Measurements from ENCODE around the gene CBLB. TPM values are rescaled to one million over a fixed set of nuclear protein-coding genes. Genes with fewer than 3 reads are reported as not detected.
A peak's percentile ranks its signal among the peaks of the same experiment; 100 is the strongest.

CBLB gene
- total RNA-seq, 2 experiments from 2014 or later = 146 to 157 TPM

DNA sequence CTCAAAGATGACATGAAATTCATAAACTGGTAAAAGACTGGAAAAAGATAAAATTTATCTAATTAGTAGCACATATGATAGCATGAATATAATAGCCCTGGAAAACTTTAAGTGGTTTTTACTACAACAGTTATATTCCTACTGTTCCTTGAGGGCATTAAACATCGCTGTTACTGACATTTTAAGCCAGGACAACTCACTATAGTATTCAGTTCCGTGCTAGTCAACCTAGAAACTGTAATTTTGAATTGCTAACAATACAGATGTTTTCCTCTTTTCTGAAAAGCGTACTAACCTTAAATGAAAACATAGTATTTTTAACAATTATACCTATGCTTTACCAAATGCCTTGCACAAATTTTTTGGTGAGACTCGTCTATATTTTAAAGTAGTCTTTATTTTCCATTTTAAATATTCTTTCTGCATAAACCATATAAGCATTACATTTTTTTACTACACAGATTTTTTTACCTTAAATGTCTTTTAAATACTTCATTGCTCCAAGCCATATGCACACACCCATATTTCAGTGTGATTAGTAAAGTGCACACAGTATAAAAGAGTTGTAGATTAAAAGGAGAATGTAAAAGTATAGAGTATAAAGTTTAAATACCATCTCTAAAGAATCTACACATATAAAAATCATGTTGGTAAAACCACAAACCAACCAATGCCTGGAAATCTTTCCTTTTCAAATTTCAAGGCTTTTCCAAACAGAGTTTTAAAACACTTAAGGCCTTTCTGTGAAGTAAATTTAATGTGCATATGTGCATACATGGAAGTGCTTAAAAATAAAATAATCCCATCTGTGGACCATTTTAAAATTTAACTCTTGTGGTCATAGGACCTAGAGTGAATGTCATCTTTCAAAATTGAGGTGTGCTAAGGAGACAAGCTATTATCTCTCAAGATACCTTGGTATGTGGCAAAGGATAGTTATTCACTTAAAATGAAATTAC lies 20.1 kb upstream of the CBLB start:
- Mint-ChIP-seq H3K36me3 (peaks cover 9% of the 10 kb centered on the region), H3K27ac (no peak overlapping the region), H3K9me3 (peaks cover 1% of the 10 kb centered on the region), H3K27me3 (no peaks in the 10 kb centered on the region), H3K4me3 (no peak overlapping the region), H3K4me1 (peaks cover 6% of the 10 kb centered on the region)
- DNase-seq (no peak), ATAC-seq (ENCODE audit: low read depth) (no peak)
- POLR2A ChIA-PET = interaction anchor here (0.5 kb wide), 1 partner anchor 12 kb away, joined by 3 read pairs; no protein-coding TSS in a partner anchor

DNA sequence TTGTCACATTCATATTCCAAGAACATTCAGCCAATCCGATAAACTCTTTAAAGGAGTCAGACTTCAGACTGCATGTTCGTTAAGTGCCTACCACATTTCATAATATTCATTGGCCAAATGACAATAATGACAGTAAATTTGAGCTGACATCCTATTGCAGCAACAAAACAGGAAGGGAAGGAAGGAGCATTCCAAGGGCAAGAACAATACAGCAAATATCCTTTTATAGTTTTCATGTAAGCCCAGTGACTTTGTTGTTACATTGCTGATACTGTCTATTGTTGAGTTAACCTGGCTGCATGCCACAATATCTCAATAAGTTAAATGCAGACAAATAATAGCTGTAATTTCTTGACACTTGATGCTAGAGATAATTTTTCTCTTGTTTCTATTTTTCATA lies 16.4 kb upstream of the CBLB start:
- POLR2A ChIA-PET = no interaction called here
- peaks cover 1% of the 10 kb centered on the region for H3K9me3 Mint-ChIP-seq
- no peak overlapping the region for H3K27ac Mint-ChIP-seq
- H3K27me3 Mint-ChIP-seq = no peaks in the 10 kb centered on the region
- ATAC-seq (ENCODE audit: low read depth) (no peak), DNase-seq (no peak)
- peaks cover 6% of the 10 kb centered on the region for H3K4me1 Mint-ChIP-seq
- peaks cover 4% of the 10 kb centered on the region for H3K36me3 Mint-ChIP-seq
- H3K4me3 Mint-ChIP-seq = no peak overlapping the region

DNA sequence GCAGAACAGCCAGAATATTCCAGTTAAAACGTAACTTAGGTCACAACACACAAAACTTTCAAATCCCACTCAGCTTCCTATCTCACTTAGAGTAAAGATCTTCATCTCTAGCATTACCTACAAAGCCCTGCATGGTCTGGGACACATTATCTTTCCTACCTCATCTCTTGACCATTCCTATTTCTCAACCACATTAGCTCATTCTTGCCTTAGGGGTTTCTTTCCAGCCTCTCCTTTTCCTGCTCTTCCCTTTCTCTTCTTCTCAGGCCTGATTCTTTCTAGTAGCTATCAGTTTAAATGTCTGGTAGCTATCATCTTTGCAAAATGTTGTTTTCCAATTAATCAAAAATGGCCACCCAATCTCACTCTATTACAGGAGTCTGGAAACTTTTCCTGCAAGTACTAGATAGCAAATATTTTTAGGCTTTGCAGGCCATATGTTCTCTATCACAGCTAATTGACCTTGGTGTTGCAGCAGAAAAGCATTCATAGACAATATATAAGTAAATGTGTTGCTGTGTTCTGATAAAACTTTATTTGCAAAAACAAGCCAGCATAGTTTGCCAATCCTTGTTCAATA lies 15.1 kb upstream of the CBLB start:
- peak overlapping the region; percentile 9 for H3K27ac Mint-ChIP-seq
- peaks cover 1% of the 10 kb centered on the region for H3K9me3 Mint-ChIP-seq
- H3K27me3 Mint-ChIP-seq = no peaks in the 10 kb centered on the region
- H3K4me1 Mint-ChIP-seq = peaks cover 6% of the 10 kb centered on the region
- H3K36me3 Mint-ChIP-seq = peaks cover 5% of the 10 kb centered on the region
- DNase-seq (no peak), ATAC-seq (ENCODE audit: low read depth) (no peak)
- POLR2A ChIA-PET = interaction anchor here (3.1 kb wide), 1 partner anchor 15 kb away, joined by 19 read pairs; the partner anchor contains the start of gene CBLB
- peak overlapping the region; percentile 81 for H3K4me3 Mint-ChIP-seq

DNA sequence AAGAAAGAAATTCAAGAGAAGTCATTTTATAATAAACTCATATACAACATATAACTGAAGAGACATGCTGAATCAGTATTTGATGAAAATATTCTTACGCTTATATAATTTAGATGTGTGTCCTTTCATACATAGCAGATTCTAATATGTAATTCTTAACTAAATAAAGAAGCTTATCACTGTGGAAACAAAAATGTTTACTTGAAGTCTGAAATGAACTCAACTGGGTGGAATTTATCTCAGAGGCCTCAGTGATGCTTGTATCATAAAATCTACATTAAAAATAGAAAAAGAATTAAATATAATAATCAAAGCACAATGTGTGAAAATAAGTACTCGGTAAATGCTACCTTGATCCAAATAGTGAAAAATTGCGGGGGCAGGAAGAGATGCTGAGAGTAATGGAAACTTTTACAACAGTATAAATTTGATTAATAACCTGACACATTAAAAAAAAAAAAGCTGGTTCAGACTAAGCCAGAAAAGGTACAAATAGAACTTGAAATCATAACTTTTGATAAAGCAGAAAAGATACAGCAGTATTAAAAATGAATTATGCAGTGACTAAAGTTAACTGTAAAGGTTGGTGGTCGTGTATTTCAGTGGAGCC lies 12.0 kb upstream of the CBLB start:
- DNase-seq (no peak), ATAC-seq (ENCODE audit: low read depth) (no peak)
- Mint-ChIP-seq H3K27me3 (no peaks in the 10 kb centered on the region), H3K4me1 (peaks cover 26% of the 10 kb centered on the region), H3K36me3 (peaks cover 6% of the 10 kb centered on the region), H3K4me3 (no peak overlapping the region), H3K9me3 (peaks cover 2% of the 10 kb centered on the region), H3K27ac (no peak overlapping the region)
- POLR2A ChIA-PET = interaction anchor here (1.4 to 3.1 kb wide), 2 partner anchors 11 to 12 kb away, joined by 5 to 19 read pairs; partner anchors contain the start of gene CBLB

DNA sequence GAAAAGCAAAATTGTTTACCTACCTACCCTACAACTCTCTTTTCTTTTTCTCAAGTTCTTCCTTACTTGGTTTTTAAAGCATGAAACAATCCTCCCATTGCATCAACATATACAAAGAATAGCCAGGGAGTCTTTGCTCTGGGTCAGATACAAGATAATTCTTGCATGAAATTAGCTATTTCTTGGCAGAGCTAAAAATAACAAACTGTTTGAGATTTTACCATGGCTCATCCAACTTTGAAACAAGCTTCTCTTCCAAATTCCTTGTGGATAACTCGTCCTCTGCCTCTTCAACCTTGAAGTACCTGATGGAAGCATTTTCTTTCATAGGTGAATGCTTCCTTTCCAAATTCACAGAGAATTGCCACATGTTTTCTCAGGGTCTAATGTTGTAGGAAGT lies 9.2 kb upstream of the CBLB start:
- DNase-seq = no peak
- peak overlapping the region; percentile 35 for H3K4me3 Mint-ChIP-seq
- peaks cover 5% of the 10 kb centered on the region for H3K9me3 Mint-ChIP-seq
- H3K36me3 Mint-ChIP-seq = peaks cover 10% of the 10 kb centered on the region
- H3K4me1 Mint-ChIP-seq = peaks cover 26% of the 10 kb centered on the region
- no peak for ATAC-seq (ENCODE audit: low read depth)
- peak overlapping the region; percentile 65 for H3K27ac Mint-ChIP-seq
- POLR2A ChIA-PET = no interaction called here
- H3K27me3 Mint-ChIP-seq = no peaks in the 10 kb centered on the region

DNA sequence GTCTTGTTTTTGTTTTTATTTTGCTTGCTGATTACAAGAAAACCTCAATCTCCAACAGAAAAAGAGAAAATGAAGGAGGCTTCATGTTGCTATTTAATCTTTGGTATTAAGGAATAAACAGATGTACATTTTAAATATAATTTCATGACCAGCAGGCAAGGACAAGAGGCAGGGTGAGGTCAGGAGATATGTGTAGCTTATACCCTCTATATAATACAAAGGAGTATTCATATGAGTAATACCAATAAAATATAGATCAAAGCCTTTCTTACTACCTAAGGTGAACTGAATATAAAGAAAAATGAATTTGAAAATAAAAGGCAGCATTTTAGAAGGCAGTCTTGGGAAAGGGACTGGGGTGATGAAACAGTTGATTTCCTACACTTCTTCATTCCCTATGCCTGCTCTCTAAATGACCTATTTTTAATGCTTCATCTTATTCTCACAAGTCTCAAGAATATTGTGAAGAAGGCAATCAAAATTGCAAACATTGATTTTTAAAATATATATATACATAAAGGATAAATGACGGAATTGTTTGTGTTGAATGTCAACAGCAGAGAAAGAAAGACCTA lies 8.6 kb upstream of the CBLB start:
- H3K9me3 Mint-ChIP-seq = peaks cover 5% of the 10 kb centered on the region
- H3K4me1 Mint-ChIP-seq = peaks cover 26% of the 10 kb centered on the region
- H3K27me3 Mint-ChIP-seq = no peaks in the 10 kb centered on the region
- H3K36me3 Mint-ChIP-seq = peaks cover 13% of the 10 kb centered on the region
- POLR2A ChIA-PET = interaction anchor here (0.6 kb wide), 1 partner anchor 12 kb away, joined by 3 read pairs; no protein-coding TSS in a partner anchor
- peak overlapping the region; percentile 65 for H3K27ac Mint-ChIP-seq
- peak; percentile 66 for ATAC-seq (ENCODE audit: low read depth)
- H3K4me3 Mint-ChIP-seq = peak overlapping the region; percentile 69
- no peak for DNase-seq

DNA sequence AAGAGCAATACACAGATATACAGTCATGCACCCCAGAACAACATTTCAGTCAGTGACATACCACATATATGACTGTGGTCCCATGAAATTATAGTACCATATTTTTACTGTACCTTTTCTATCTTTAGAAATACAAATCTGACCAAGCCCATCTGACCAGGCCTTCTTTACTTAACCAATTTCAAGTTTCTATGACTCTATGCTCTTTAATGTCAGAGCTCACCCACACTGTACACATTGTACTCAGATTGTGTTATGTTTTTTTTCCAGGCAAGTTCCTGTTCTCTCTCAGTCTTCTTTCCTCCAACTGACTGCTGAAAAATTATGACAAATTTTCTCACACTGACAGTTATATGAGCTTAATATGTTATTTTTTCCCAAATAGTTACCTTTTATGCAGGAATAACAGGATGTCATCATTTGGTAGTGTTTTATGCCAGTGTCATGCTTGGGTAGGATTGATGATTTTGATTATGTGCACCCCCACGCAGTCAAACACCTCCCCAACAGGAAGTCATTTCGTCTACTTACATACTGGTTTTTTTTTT lies 8.0 kb upstream of the CBLB start:
- Mint-ChIP-seq H3K27me3 (no peaks in the 10 kb centered on the region), H3K4me3 (peak overlapping the region; percentile 69), H3K27ac (peak overlapping the region; percentile 65), H3K36me3 (peaks cover 13% of the 10 kb centered on the region), H3K9me3 (peaks cover 5% of the 10 kb centered on the region), H3K4me1 (peaks cover 25% of the 10 kb centered on the region)
- DNase-seq (no peak), ATAC-seq (ENCODE audit: low read depth) (peak; percentile 76)
- POLR2A ChIA-PET = interaction anchor here (0.6 kb wide), 1 partner anchor 12 kb away, joined by 3 read pairs; no protein-coding TSS in a partner anchor

DNA sequence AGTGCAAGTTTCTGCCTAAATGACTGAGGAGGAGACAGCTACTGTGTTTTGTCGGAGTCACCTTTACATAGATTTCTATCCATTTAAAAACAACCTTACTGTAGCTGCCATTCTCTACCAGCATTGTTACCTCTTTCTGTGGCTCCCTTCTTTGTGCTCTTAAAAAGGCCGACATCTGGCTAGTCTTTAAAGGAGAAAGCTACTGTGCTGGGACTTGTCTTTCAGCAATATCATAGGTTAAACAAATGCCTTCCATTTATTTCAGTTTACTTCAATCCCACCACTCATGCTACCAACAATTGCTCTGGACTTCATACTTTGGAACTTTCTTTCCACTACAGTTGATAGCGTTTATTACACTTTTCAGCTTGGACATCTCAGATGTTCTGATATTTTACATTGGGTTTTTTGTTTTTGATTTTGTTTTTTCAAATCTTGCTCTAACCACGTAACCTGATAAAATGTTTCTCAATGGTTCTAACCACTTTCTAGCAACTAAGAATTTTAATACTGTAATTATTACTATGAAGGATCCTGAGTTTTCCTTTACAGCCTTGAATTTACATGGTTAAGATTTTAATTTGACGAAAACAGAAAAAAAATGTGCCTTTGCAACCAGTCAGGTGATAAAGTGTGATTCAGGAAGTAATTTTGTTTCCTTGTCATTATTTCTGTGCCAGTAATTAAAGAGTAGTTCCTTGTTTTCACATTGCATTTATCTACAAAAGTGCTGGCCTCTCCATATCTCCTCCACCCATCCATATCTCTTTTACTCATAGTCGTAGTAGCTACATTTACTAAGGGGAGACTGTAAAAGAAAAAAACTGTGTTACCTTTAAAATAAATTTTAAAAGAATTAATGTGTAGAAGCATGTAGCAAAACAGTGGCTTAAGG lies 1.3 kb upstream of the CBLB start:
- H3K27me3 Mint-ChIP-seq = no peaks in the 10 kb centered on the region
- peaks cover 20% of the 10 kb centered on the region for H3K4me1 Mint-ChIP-seq
- ATAC-seq (ENCODE audit: low read depth) = no peak
- H3K9me3 Mint-ChIP-seq = peaks cover 1% of the 10 kb centered on the region
- H3K4me3 Mint-ChIP-seq = peak overlapping the region; percentile 93
- H3K27ac Mint-ChIP-seq = peak overlapping the region; percentile 98
- POLR2A ChIA-PET = interaction anchor here (0.7 to 3.9 kb wide), 9 partner anchors 10 to 336 kb away, joined by 3 to 19 read pairs (median 5); no protein-coding TSS in a partner anchor
- peaks cover 22% of the 10 kb centered on the region for H3K36me3 Mint-ChIP-seq
- DNase-seq = no peak

DNA sequence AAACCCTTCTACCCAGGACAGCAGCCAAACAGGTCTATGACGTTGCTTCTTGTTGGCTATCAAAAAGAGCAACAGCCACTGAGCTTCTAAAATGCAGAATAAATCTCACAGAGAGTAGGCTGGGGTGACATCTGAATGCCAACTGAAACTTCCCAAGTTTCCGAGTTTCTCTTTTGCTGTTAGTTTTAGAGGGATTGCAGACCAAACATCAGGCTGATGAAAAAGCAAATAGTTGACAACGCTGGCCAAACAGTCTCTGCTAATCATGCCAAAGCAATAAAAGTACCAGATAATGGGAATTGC lies 670 bp upstream of the CBLB start:
- Mint-ChIP-seq H3K27me3 (no peaks in the 10 kb centered on the region), H3K27ac (peak overlapping the region; percentile 98), H3K9me3 (no peaks in the 10 kb centered on the region), H3K4me1 (peaks cover 24% of the 10 kb centered on the region), H3K36me3 (peaks cover 26% of the 10 kb centered on the region), H3K4me3 (peak overlapping the region; percentile 93)
- POLR2A ChIA-PET = interaction anchor here (0.7 to 3.9 kb wide), 14 partner anchors 9 to 336 kb away, joined by 3 to 19 read pairs (median 5); no protein-coding TSS in a partner anchor
- DNase-seq (no peak), ATAC-seq (ENCODE audit: low read depth) (no peak)

DNA sequence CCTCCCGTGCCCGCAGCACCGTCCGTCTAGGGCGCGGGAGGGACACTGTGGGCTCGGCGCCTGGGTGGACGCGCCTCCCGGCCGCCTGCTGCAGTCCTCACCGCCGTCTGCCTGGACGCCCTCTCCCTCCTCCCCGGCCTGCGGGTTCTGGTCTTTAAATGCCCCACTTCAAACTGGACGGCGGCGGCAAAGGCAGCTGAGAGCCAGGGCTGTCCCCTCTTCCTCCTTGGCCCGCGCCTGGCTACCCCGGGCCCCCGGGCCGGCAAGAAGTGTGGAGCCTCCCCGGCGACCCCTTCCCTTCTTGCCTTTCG lies 426 bp downstream of the CBLB start:
- POLR2A ChIA-PET = interaction anchor here (0.7 to 3.9 kb wide), 17 partner anchors 10 to 741 kb away, joined by 3 to 19 read pairs (median 4); no protein-coding TSS in a partner anchor
- Mint-ChIP-seq H3K27ac (peak overlapping the region; percentile 98), H3K27me3 (no peaks in the 10 kb centered on the region), H3K4me1 (peaks cover 31% of the 10 kb centered on the region), H3K4me3 (peak overlapping the region; percentile 93), H3K36me3 (peaks cover 33% of the 10 kb centered on the region), H3K9me3 (no peaks in the 10 kb centered on the region)
- ATAC-seq (ENCODE audit: low read depth) = no peak
- DNase-seq = no peak

DNA sequence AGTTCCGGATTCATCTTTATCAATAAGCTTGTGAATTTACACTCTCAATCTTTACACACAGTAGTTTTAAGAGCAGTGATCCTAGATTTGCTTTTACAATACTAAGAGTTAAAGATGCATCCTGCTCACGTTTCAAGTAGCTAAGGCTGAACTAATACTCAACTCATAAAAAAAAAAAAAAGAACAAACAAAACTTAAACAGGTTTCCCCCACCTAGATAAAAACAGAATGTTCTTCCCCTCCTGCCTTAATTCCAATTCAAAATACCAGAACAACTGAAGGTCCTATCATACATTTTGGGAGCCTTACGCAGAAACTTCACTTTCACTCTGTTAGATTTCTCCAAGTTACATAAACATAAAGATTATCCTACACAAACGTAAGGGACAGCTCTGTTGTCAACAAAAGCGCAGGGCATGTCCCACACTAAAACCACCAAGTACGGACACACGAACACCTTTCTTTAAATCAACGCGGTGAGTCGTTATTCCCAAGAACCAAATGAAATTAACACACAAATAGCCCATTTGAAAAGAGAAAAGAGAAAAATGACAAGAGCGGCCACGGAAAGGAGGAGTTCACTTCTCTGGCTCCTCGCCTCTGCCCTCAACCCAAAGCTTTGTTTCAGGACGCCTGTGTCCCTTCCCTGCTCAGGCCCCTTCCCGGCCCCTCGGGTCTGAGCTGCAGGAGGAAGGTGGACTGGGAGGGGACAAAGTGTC lies 941 bp downstream of the CBLB start:
- peaks cover 31% of the 10 kb centered on the region for H3K4me1 Mint-ChIP-seq
- H3K9me3 Mint-ChIP-seq = no peaks in the 10 kb centered on the region
- DNase-seq = no peak
- peak overlapping the region; percentile 93 for H3K4me3 Mint-ChIP-seq
- POLR2A ChIA-PET = interaction anchor here (0.5 to 3.9 kb wide), 22 partner anchors 9 to 438 kb away, joined by 3 to 19 read pairs (median 4); no protein-coding TSS in a partner anchor
- H3K36me3 Mint-ChIP-seq = peaks cover 33% of the 10 kb centered on the region
- no peak for ATAC-seq (ENCODE audit: low read depth)
- H3K27me3 Mint-ChIP-seq = no peaks in the 10 kb centered on the region
- peak overlapping the region; percentile 98 for H3K27ac Mint-ChIP-seq

Measured in activated naive CD8-positive, alpha-beta T cell treated with anti-CD3 and anti-CD28 coated beads, Interleukin-2, amount 10 ng/mL, durations not matched to agents 7 days and 5 days (primary cell).